GM21390 (cell line): ENCODE results near the gene GABBR2.

Experiments used
- ATAC-seq: cut with Tn5 transposase; IDR thresholded peaks from one replicate; pipeline ENCODE4 v1.9.1; 2021; ENCODE audit not compliant: unreplicated experiment

Gene GABBR2

DNA sequence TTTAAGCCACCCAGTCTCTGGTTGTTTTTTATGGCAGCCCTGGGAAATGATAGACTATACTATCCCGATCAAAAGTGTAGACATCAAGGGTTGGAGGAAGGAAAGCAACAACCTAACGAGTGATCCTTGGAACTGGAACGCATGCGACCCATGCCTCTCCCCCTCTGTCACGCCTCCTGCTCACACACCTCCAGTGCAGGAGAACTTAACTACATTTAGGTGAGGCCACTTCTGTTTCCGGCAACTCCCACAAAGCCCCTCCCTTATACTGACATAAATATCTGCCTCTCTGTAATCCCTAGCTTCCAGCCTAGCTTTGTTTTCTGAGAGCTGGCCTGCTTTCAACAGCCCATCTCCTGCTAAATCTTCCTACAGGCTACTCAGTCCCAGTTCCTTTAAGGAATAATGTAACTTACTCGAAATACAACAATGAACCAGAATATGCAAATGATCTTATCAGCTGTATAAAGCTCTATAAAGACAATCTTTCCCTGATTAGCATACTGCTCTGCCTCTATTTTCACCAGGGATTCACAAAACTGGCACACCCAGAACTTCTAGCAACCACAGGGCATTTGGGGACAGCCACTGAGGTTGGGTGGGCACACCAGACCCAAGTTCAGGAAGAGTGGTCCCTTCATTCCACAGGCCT lies 73.9 kb downstream of the GABBR2 start:
- no peak for ATAC-seq

DNA sequence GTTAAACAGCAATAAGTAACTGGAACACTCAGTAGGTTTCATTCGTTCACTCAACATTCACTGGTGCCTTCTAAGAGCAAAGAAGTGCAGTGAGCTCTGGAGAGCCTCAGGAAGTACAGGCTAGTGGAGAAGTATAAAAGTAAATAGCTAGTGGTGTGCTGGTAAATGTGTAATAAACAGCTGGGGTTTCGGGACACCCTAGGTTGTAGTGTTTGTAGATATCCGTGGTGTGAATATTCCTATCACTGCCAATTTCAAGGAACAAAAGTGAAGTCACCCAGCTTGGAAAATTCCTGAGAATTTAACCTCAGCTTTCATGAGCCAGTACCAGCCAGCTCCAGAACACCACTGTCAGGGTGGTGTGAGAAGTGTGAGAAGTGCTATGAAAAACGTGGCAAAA lies 75.9 kb downstream of the GABBR2 start:
- no peak for ATAC-seq

DNA sequence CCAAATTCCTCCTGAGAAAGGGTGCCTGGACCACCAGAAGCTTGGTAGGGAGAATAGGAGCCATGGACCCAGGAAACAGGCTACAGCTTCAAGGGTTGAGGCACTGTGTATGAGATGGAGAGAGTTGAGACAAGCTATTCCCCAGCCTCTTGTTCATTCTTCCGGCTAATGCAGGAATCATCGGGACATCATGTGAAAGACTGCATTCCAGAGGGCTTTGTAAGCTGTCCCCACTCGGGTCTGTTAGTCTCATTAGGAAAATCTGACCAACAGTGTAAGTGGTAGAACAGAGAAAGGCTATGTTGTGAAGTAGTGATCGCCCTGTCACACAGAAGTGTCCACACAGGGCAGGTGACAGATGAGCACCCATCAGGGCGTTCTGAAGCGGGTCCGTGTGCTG lies 81.4 kb downstream of the GABBR2 start:
- ATAC-seq = no peak

DNA sequence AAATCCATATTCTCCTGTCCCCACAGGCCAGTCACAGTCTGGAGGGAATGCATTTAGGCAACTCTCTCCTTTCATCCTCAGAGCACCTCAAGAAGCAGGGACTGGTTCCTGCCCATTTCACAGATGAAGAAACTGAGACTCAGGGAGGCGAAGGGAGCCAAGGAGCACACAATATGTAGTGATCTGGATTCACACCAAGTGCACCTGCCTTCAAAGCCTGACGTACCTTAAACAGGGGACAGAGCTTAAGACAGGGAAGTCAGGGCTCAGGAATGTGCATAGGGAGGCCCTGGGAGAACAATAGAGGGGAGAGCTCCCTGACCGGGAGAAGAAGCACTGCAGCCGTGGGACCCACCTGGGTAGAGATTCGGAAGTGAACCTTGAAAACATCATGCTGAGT lies 83.0 kb downstream of the GABBR2 start:
- ATAC-seq = no peak

GRCh38 chr9:98619788-98620187 lies 88.9 kb downstream of the GABBR2 start:
- no peak for ATAC-seq

- no peak for ATAC-seq
Measured at GRCh38 chr9:98615633-98616032, 93.1 kb downstream of the GABBR2 start.

DNA sequence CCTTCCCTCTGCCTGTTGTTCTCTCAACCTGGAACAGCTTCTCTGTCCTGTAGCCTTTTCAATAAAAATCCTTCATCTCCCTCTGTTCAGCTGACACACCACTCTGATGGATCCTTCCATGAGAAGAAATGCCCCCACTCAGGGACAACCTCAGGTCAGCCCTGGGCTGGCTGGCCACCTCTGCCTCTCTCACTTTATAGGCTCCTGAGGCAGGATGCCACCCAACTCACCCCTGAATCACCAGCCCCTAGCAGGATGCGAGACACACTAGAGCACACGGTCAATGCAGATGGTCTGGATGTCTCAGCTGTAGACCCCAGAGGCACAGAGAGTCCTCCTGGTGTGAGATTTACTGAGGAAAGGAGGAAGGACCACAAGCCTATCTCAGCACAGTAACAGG lies 93.8 kb downstream of the GABBR2 start:
- ATAC-seq = no peak

DNA sequence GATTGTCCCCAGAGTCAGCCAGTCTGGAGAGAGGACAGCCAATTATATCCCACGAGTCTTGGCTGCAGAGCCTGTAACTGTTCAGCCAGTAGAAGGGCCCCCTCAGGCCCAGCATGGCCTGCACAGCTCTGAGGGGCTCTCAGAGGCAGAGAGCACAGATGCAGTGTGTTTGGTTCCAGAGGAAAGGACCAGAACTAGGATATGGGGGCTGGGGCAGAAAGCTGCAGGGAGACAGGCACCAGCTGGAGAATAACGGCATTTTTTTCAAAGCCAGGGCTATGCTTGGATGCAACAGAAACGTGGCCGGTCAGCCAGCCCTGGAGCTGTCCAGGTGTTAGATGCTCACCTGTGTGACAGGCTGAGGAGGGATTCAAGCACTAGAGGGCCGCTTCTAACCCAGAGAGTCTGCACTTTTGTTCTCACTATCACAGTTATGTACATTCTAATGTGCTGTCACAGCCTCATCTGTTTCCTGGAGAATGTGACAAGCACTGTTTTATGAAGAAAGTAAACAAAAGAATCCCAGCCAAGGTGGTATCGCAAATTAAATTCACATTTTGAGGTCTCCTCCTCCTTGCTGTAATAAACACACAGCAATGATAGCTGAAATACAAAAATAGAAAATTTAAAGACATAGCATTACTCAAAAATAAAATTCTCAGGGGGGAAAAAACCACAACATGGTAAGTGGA lies 96.5 kb downstream of the GABBR2 start:
- ATAC-seq = no peak

DNA sequence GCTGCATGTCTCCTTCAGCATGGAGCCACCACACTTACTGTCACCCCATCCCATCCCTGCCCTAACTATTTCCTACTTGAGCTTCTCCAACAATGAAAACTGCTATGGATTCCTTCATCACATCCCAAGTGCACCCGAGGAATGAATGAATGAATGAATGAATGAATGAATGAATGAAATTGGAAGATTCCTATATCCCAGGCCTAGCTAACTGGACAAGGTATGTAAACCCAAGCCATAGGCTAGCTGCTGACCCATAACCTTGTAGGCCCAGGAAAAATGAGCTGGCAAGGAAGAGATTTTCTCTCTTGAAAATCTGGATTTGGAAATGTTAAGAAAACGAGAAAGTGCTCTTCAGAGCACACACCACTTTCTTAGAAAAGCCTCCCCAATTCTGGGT lies 97.4 kb downstream of the GABBR2 start:
- no peak for ATAC-seq

- no peak for ATAC-seq
Measured at GRCh38 chr9:98610711-98611110, 98.0 kb downstream of the GABBR2 start.

DNA sequence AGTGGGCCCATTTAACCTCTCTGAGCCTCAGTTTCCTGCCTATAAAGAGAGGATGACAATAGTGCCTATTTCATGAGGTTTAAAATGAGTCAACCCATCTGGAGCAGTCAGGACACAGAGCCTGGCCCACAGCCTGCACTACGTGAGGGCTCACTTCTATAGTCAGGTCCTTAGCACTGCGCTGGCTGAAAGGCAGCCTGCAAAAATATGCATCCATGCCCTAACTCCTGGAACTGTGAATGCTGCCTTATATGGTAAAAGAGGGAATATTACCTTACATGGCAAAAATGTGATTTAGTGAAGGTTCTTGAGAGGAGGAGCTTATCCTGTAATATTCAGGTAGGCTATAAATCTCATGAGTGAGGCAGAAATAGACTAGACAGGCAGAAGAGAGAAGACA lies 98.5 kb downstream of the GABBR2 start:
- ATAC-seq = no peak

DNA sequence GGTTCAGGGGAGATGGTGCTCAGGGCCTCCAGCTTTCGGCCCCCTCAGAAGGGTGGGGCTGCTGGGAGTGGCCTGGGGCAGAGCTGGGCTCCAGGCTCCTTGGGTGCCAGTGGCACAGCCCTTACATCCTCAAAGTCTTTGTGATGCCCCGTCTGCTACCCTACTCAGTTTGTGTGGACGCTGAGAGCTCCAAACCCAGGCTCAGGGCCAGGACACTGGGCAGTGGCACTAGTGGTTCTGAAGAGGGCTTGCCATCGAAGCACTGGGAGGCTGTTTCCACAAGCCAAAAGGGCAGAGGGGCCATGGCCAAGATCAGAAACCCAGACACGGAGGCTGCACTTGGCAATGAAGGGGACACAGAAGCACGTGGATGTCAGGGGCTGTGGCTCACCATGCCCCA lies 99.1 kb downstream of the GABBR2 start:
- ATAC-seq = no peak

- no peak for ATAC-seq
Measured at GRCh38 chr9:98607787-98608186, 100.9 kb downstream of the GABBR2 start.

GRCh38 chr9:98607152-98607551 lies 101.6 kb downstream of the GABBR2 start:
- ATAC-seq = no peak

DNA sequence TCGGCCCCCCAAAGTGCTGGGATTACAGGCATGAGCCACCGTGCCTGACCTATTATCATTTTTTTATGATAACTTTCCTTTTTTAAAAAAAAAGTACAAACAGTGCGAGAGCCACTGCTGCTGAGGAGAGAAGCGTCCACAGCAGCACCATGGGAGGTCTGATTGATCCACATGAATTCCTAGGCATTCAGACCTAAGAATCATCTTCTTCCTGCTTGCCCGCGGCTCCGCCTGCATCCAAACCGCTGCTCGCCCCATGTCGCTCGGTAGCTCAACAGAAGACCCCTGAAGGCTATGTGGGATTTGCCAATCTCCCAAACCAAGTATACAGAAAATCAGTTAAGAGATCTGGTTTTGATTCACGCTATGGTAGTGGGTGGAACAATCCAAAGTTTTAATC lies 102.0 kb downstream of the GABBR2 start:
- ATAC-seq = no peak

- no peak for ATAC-seq
Measured at GRCh38 chr9:98605116-98605515, 103.6 kb downstream of the GABBR2 start.

DNA sequence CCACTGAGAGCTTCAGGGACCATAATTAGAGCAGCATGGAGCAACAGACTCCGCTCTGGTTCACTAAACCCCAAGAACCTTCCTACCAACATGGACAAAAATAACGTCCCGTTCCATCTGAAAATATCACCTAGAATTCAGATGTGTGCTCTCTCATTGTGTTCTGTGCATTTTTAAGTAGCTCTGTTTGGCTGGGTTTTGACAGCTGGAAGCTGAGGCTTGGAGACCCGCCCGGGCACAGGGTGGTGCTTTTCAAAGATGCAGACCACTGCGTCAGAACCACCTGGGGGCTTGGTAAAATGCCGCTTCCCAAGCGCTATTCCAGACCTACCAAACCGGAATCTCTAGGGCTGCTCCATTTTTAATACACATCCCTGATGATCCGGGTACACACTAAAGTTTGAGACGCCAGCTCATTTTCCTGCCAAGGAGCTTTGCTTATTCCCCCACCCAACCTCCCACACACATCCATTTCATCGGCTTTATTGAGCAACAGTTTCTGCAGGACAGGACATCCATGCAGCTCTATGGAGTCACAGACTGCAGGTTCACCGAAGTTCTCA lies 104.8 kb downstream of the GABBR2 start:
- no peak for ATAC-seq

DNA sequence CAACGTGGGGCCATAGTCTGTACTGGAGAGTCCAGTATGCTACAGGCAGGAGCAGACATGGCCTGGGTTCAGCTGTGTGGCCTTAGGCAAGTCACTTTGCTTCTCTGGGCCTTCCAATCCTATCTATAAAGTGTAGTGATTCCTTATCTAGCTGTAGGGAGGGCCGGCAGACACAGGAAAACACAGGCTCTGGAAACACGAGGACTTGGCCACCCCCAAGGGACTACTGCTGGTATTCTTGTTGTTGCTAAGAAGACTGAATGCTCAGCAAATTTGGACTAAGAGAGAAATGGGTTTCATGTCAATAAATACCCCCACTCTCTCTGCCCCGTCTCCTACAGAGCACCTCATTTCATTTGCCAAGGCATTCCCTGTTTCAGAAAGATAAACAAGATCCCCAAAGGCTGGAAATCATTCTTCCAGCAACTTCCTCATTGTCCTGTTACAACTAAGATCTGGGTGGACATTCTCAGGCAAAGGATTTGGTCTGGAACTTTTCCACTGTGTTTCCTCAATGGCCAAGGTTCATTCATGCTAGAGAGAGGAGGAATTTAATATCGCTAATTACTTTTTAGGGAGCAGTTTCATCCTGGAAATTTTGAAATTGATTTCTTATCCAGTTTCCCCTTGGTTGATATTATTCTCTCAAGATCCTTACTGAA lies 105.8 kb downstream of the GABBR2 start:
- ATAC-seq = no peak

DNA sequence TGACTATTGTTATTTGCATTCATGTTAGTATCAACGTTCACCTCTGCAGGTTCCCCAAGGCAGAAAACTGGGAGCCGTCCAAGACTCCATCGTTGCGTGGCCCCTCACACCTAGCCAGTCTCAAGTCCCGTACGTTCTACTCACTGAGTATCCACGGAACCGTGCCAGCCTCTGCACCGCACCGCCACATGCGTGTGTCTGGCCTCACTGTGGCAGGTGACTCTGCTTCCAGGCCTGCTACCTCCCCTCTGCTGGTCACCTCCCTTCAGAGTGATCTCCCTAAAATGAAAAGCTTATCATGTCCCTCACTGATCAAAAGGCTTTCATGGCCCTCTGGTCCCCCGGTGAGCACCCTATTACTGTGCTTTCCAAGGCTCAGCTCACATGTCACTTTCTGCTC lies 108.1 kb downstream of the GABBR2 start:
- ATAC-seq = no peak

DNA sequence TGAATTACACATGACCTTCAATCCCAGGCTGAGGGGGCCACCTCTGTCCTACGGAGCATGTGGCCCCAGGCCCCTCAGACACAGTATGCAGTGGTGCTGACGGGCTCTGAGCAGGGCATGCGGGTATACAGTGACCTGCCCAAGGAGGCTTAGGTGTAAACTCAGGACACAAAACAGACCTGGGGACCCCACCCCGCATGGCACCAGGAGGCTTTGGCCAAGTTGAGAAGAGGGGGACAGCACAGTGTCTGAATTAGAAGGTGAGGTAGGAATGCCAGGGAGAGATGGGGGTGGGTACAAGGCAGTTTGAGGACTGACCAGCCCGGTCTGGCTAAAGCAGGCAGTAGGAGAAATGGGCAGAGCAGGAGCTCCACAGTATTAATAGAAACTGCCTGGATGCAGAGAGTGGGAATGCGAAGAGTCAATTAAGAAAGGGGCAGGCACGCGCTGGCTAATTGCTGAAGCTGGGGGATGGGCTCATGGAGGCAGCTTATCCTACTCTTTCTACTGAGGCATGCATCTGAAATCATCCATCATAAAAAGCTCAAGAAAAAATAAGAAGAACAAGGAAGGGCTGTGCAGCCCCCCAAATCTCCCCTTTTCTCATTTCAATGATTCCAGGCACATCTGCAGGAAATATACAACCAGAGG lies 109.0 kb downstream of the GABBR2 start:
- no peak for ATAC-seq

DNA sequence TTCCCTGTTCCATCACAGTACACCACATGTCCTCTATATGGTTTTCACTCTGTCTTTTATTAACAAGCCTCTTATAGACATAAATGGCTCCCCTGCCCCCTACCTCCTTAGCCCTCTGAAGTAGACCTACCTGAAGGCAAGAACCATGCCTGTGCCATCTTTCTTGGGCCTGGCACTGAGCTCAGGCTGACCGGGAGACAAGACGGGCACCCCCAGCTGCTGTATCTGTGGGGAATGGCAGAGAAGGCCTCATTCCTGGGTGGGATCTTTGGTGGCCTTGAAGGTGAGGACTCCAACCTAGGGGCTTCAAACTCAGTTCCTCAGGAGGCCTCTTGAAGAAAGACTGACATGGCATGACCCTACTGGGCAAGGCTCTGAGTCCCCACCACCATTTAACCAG lies 109.9 kb downstream of the GABBR2 start:
- ATAC-seq = no peak
